Measurements from ENCODE around the gene ADGRG3.

ADGRG3 gene

GRCh38 chr16:57661936-57662906, 5.9 kb upstream of the ADGRG3 start:
- Histone ChIP-seq H3K4me1 (ENCODE audit: insufficient read depth, poor library complexity, severe bottlenecking) (no peaks in the 10 kb centered on the region), H3K36me3 (ENCODE audit: low read depth) (peaks cover 72% of the 10 kb centered on the region), H3K9me3 (ENCODE audit: severe bottlenecking) (no peaks in the 10 kb centered on the region), H3K27me3 (ENCODE audit: insufficient read depth, poor library complexity, severe bottlenecking) (no peaks in the 10 kb centered on the region), H3K27ac (ENCODE audit: poor library complexity, severe bottlenecking) (no peak overlapping the region), H3K4me3 (ENCODE audit: severe bottlenecking) (no peak overlapping the region)
- TF ChIP-seq, protein P1, sequence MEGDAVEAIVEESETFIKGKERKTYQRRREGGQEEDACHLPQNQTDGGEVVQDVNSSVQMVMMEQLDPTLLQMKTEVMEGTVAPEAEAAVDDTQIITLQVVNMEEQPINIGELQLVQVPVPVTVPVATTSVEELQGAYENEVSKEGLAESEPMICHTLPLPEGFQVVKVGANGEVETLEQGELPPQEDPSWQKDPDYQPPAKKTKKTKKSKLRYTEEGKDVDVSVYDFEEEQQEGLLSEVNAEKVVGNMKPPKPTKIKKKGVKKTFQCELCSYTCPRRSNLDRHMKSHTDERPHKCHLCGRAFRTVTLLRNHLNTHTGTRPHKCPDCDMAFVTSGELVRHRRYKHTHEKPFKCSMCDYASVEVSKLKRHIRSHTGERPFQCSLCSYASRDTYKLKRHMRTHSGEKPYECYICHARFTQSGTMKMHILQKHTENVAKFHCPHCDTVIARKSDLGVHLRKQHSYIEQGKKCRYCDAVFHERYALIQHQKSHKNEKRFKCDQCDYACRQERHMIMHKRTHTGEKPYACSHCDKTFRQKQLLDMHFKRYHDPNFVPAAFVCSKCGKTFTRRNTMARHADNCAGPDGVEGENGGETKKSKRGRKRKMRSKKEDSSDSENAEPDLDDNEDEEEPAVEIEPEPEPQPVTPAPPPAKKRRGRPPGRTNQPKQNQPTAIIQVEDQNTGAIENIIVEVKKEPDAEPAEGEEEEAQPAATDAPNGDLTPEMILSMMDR (IDR thresholded peaks at IDR 0.05; ENCODE audit: poor library complexity, severe bottlenecking), result no peak
- DNase-seq (ENCODE audit: low spot score) (no peak), ATAC-seq (ENCODE audit: low read depth) (no peak)

DNA sequence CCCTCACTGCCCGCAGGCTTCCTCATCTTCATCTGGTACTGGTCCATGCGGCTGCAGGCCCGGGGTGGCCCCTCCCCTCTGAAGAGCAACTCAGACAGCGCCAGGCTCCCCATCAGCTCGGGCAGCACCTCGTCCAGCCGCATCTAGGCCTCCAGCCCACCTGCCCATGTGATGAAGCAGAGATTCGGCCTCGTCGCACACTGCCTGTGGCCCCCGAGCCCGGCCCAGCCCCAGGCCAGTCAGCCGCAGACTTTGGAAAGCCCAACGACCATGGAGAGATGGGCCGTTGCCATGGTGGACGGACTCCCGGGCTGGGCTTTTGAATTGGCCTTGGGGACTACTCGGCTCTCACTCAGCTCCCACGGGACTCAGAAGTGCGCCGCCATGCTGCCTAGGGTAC, 4.7 kb upstream of the ADGRG3 start:
- Histone ChIP-seq H3K36me3 (ENCODE audit: low read depth) (peaks cover 60% of the 10 kb centered on the region), H3K27ac (ENCODE audit: poor library complexity, severe bottlenecking) (no peak overlapping the region), H3K27me3 (ENCODE audit: insufficient read depth, poor library complexity, severe bottlenecking) (no peaks in the 10 kb centered on the region), H3K4me3 (ENCODE audit: severe bottlenecking) (no peak overlapping the region), H3K4me1 (ENCODE audit: insufficient read depth, poor library complexity, severe bottlenecking) (peaks cover 7% of the 10 kb centered on the region), H3K9me3 (ENCODE audit: severe bottlenecking) (no peaks in the 10 kb centered on the region)
- ATAC-seq (ENCODE audit: low read depth) (no peak), DNase-seq (ENCODE audit: low spot score) (no peak)
- TF ChIP-seq, protein P1 (IDR thresholded peaks at IDR 0.05; ENCODE audit: poor library complexity, severe bottlenecking), result no peak

GRCh38 chr16:57663917-57664661, 4.0 kb upstream of the ADGRG3 start:
- ATAC-seq (ENCODE audit: low read depth) (no peak), DNase-seq (ENCODE audit: low spot score) (no peak)
- Histone ChIP-seq H3K4me3 (ENCODE audit: severe bottlenecking) (no peak overlapping the region), H3K36me3 (ENCODE audit: low read depth) (peaks cover 54% of the 10 kb centered on the region), H3K27ac (ENCODE audit: poor library complexity, severe bottlenecking) (no peak overlapping the region), H3K4me1 (ENCODE audit: insufficient read depth, poor library complexity, severe bottlenecking) (peaks cover 7% of the 10 kb centered on the region), H3K27me3 (ENCODE audit: insufficient read depth, poor library complexity, severe bottlenecking) (no peaks in the 10 kb centered on the region), H3K9me3 (ENCODE audit: severe bottlenecking) (no peaks in the 10 kb centered on the region)
- TF ChIP-seq, protein P1 (IDR thresholded peaks at IDR 0.05; ENCODE audit: poor library complexity, severe bottlenecking), result no peak

DNA sequence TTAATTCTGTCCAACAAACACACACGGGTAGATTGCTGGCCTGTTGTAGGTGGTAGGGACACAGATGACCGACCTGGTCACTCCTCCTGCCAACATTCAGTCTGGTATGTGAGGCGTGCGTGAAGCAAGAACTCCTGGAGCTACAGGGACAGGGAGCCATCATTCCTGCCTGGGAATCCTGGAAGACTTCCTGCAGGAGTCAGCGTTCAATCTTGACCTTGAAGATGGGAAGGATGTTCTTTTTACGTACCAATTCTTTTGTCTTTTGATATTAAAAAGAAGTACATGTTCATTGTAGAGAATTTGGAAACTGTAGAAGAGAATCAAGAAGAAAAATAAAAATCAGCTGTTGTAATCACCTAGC, 3.5 kb upstream of the ADGRG3 start:
- peaks cover 7% of the 10 kb centered on the region for H3K4me1 ChIP-seq (ENCODE audit: insufficient read depth, poor library complexity, severe bottlenecking)
- H3K4me3 ChIP-seq (ENCODE audit: severe bottlenecking), result no peak overlapping the region
- H3K36me3 ChIP-seq (ENCODE audit: low read depth), result peaks cover 48% of the 10 kb centered on the region
- no peak overlapping the region for H3K27ac ChIP-seq (ENCODE audit: poor library complexity, severe bottlenecking)
- H3K9me3 ChIP-seq (ENCODE audit: severe bottlenecking), result no peaks in the 10 kb centered on the region
- DNase-seq (ENCODE audit: low spot score) (no peak), ATAC-seq (ENCODE audit: low read depth) (no peak)
- TF ChIP-seq, protein P1 (IDR thresholded peaks at IDR 0.05; ENCODE audit: poor library complexity, severe bottlenecking), result no peak
- no peaks in the 10 kb centered on the region for H3K27me3 ChIP-seq (ENCODE audit: insufficient read depth, poor library complexity, severe bottlenecking)
